Left ventricle myocardium superior (tissue), 1 donor: Measurements from ENCODE around the gene OR4D9. TPM values are rescaled to one million over a fixed set of nuclear protein-coding genes. Genes with fewer than 3 reads are reported as not detected.
"Not testable (repeated sequence)": the region's sequence is repeated elsewhere in the genome, so short reads cannot be mapped to it uniquely, and the experiment has no call there.

Source experiments
- ATAC-seq: fragments of 200-7000 bp; cut with Tn5 transposase; one replicate; pipeline ENCODE4 v1.9.1; 2020; ENCODE audit warnings: mild to moderate bottlenecking, moderate library complexity
- DNase-seq: peaks from one replicate; pipeline ENCODE4 v3.0.0-alpha.2; 2020
- intact Hi-C: fragments of 100-400 bp; cut with micrococcal nuclease; formaldehyde crosslinking; loops from one replicate; pipeline ENCODE4 v1.11.0; 2022
- long read RNA-seq: library from polyadenylated mRNA; unstranded; transcript quantifications from one replicate; pipeline ENCODE4 v2.0.0, GENCODE V29; 2021
- total RNA-seq: library from RNA; stranded (reverse); fragmentation: NEBNext Ultra II Directional; extraction: Animal tissue kit (Norgen Biotek cat#: 25700); gene quantifications from one replicate; pipeline ENCODE4 v1.2.1, GENCODE V29; 2021
- donor health status: DM: no; HTN: yes; CAD: no; lungs with severe emphysema.

The OR4D9 gene
- not detected for total RNA-seq
- long read RNA-seq = 0 reads

GRCh38 chr11:59510941-59511589, at the start of gene OR4D9:
TSS of gene OR4D9 (plus strand) at chr11:59511539. CDS start at chr11:59514913, 3,374 bp downstream.
- ATAC-seq = peak; percentile 36
- DNase-seq = no peak
- intact Hi-C loops = no loop called here

GRCh38 chr11:59463190-59463641, 48.1 kb upstream of the OR4D9 start:
- no peak for DNase-seq
- ATAC-seq = peak; percentile 69
- intact Hi-C loops = no loop called here

- ATAC-seq (no peak), DNase-seq (no peak)
- intact Hi-C loops = no loop called here
Measured at GRCh38 chr11:59473015-59473414, 38.3 kb upstream of the OR4D9 start, which contains the start of gene OR4D10. TSS of gene OR4D10 (plus strand) at chr11:59473315. CDS start at chr11:59477430, 4,115 bp downstream.

- intact Hi-C loops = no loop called here
- ATAC-seq = no peak
- no peak for DNase-seq
Measured at GRCh38 chr11:59475176-59475575, 36.2 kb upstream of the OR4D9 start.

- no peak for DNase-seq
- intact Hi-C loops = no loop called here
- no peak for ATAC-seq
Measured at GRCh38 chr11:59479906-59480305, 31.4 kb upstream of the OR4D9 start.

- ATAC-seq = no peak
- no peak for DNase-seq
- intact Hi-C loops = no loop called here
Measured at GRCh38 chr11:59480359-59480758, 31.0 kb upstream of the OR4D9 start.

- intact Hi-C loops = no loop called here
- ATAC-seq = no peak
- DNase-seq = no peak
Measured at GRCh38 chr11:59501931-59502330, 9.4 kb upstream of the OR4D9 start.

- intact Hi-C loops = no loop called here
- ATAC-seq (no peak), DNase-seq (no peak)
Measured at GRCh38 chr11:59503276-59503675, 8.1 kb upstream of the OR4D9 start, which contains the start of gene OR4D11. TSS of gene OR4D11 (plus strand) at chr11:59503576. CDS start at chr11:59503576, 0 bp downstream.

GRCh38 chr11:59511675-59512074, 336 bp downstream of the OR4D9 start:
- DNase-seq (no peak), ATAC-seq (no peak)
- intact Hi-C loops = no loop called here

- DNase-seq, intact Hi-C loops, ATAC-seq: not testable (repeated sequence)
Measured at GRCh38 chr11:59520139-59520538, 8.8 kb downstream of the OR4D9 start.

- DNase-seq (no peak), ATAC-seq (no peak)
- intact Hi-C loops = no loop called here
Measured at GRCh38 chr11:59520741-59521140, 9.4 kb downstream of the OR4D9 start.

GRCh38 chr11:59523541-59523940, 12.2 kb downstream of the OR4D9 start:
- intact Hi-C loops = no loop called here
- no peak for ATAC-seq
- no peak for DNase-seq

GRCh38 chr11:59528711-59529110, 17.4 kb downstream of the OR4D9 start:
- DNase-seq (no peak), ATAC-seq (no peak)
- intact Hi-C loops = no loop called here

GRCh38 chr11:59532620-59533019, 21.3 kb downstream of the OR4D9 start:
- ATAC-seq (no peak), DNase-seq (no peak)
- intact Hi-C loops = loop anchor here (10.0 kb wide), 1 partner anchor 272 kb away; no protein-coding TSS in a partner anchor

GRCh38 chr11:59534676-59535075, 23.3 kb downstream of the OR4D9 start:
- intact Hi-C loops = loop anchor here (5.0 to 10.0 kb wide), 2 partner anchors 148 to 270 kb away; no protein-coding TSS in a partner anchor
- DNase-seq (no peak), ATAC-seq (no peak)

GRCh38 chr11:59542142-59542810, 30.9 kb downstream of the OR4D9 start:
- intact Hi-C loops = no loop called here
- DNase-seq = no peak
- ATAC-seq = no peak

- DNase-seq, ATAC-seq, intact Hi-C loops: not testable (repeated sequence)
Measured at GRCh38 chr11:59543713-59544112, 32.4 kb downstream of the OR4D9 start.

GRCh38 chr11:59544869-59545178, 33.5 kb downstream of the OR4D9 start:
- ATAC-seq (no peak), DNase-seq (no peak)
- intact Hi-C loops = no loop called here

- no peak for DNase-seq
- intact Hi-C loops = no loop called here
- no peak for ATAC-seq
Measured at GRCh38 chr11:59545179-59546020, 34.1 kb downstream of the OR4D9 start.
